Astrocyte (in vitro differentiated cells and primary cell): Measurements from ENCODE around the gene SYNPO2. TPM values are rescaled to one million over a fixed set of nuclear protein-coding genes. Genes with fewer than 3 reads are reported as not detected.

Experiments used
- DNase-seq: peaks from one replicate; pipeline ENCODE4 v3.0.0-alpha.2; 2010; ENCODE audit warnings: low read depth
- FAIRE-seq: peaks from 2 replicates; lab custom pipeline; 2011; peaks lifted over from hg19 to GRCh38; lab: Jason Lieb, UNC
- H2AFZ ChIP-seq: 2 replicates; pipeline ENCODE4 v1.6.0; 2012; ENCODE audit warnings: low read depth, low read length, inconsistent platforms
- H3K27ac ChIP-seq: 2 replicates; pipeline ENCODE4 v1.5.1; 2011; ENCODE audit warnings: low read depth, low read length, inconsistent platforms
- H3K27me3 ChIP-seq: 2 replicates; pipeline ENCODE4 v1.6.0; 2011; ENCODE audit warnings: low read length, inconsistent platforms; ENCODE audit not compliant: insufficient read depth
- H3K36me3 ChIP-seq: 2 replicates; pipeline ENCODE4 v1.5.1; 2011; ENCODE audit warnings: low read length, inconsistent platforms; ENCODE audit not compliant: insufficient read depth
- H3K4me1 ChIP-seq: 2 replicates; pipeline ENCODE4 v1.5.1; 2011; ENCODE audit warnings: low read length, inconsistent platforms; ENCODE audit not compliant: insufficient read depth
- H3K4me2 ChIP-seq: 2 replicates; pipeline ENCODE4 v1.6.0; 2012; ENCODE audit warnings: low read length, inconsistent platforms
- H3K4me3 ChIP-seq: 2 replicates; pipeline ENCODE4 v1.5.1; 2011; ENCODE audit warnings: low read depth, mild to moderate bottlenecking, low read length, inconsistent platforms; ENCODE audit not compliant: insufficient read depth
- H3K79me2 ChIP-seq: 2 replicates; pipeline ENCODE4 v1.6.0; 2012; ENCODE audit warnings: mild to moderate bottlenecking, low read length, inconsistent platforms; ENCODE audit not compliant: insufficient read depth
- H3K9ac ChIP-seq: 2 replicates; pipeline ENCODE4 v1.6.0; 2012; ENCODE audit warnings: mild to moderate bottlenecking, low read length, inconsistent platforms
- H3K9me3 ChIP-seq: 2 replicates; pipeline ENCODE4 v1.5.1; 2012; ENCODE audit warnings: low read depth, mild to moderate bottlenecking, low read length, inconsistent platforms; ENCODE audit not compliant: insufficient read depth
- H4K20me1 ChIP-seq: 2 replicates; pipeline ENCODE4 v1.6.0; 2012; ENCODE audit warnings: low read length, inconsistent platforms; ENCODE audit not compliant: insufficient read depth
- H3K27ac Mint-ChIP-seq: one replicate; pipeline ENCODE4 v1.8.0; 2021; ENCODE audit warnings: mild to moderate bottlenecking, mixed read lengths; ENCODE audit not compliant: unreplicated experiment
- H3K27me3 Mint-ChIP-seq: one replicate; pipeline ENCODE4 v1.8.0; 2021; ENCODE audit warnings: low read depth, mixed read lengths; ENCODE audit not compliant: unreplicated experiment
- H3K36me3 Mint-ChIP-seq: one replicate; pipeline ENCODE4 v1.8.0; 2021; ENCODE audit warnings: low read depth, mixed read lengths; ENCODE audit not compliant: unreplicated experiment
- H3K4me1 Mint-ChIP-seq: one replicate; pipeline ENCODE4 v1.8.0; 2021; ENCODE audit warnings: low read depth, mixed read lengths; ENCODE audit not compliant: unreplicated experiment
- H3K4me3 Mint-ChIP-seq: one replicate; pipeline ENCODE4 v1.8.0; 2021; ENCODE audit warnings: mild to moderate bottlenecking, moderate library complexity, mixed read lengths; ENCODE audit not compliant: unreplicated experiment
- H3K9me3 Mint-ChIP-seq: one replicate; pipeline ENCODE4 v1.8.0; 2021; ENCODE audit warnings: mild to moderate bottlenecking, mixed read lengths; ENCODE audit not compliant: unreplicated experiment
- CTCF ChIP-seq: IDR thresholded peaks from 2 replicates; pipeline ENCODE4 v1.5.1; 2011; ENCODE audit warnings: low read depth, mild to moderate bottlenecking, inconsistent platforms, low read length, moderate library complexity; ENCODE audit not compliant: insufficient read depth
- EZH2 ChIP-seq: IDR thresholded peaks from 2 replicates; pipeline ENCODE4 v1.6.1; 2012; ENCODE audit warnings: mild to moderate bottlenecking, low read length, inconsistent platforms; ENCODE audit not compliant: insufficient read depth
- total RNA-seq: library from RNA; stranded (reverse); gene quantifications from 2 replicates; pipeline ENCODE4 v1.2.1, GENCODE V29; 2021

The SYNPO2 gene
- total RNA-seq, 1 donor from 2014 or later = 4.2 TPM

GRCh38 chr4:118867311-118868067, 21.2 kb upstream of the SYNPO2 start:
- Histone ChIP-seq H3K27me3 (no peaks in the 10 kb centered on the region), H3K9me3 (no peaks in the 10 kb centered on the region), H3K27ac (no peak overlapping the region), H4K20me1 (no peaks in the 10 kb centered on the region), H3K36me3 (no peaks in the 10 kb centered on the region), H3K9ac (no peak overlapping the region), H3K4me2 (no peak overlapping the region), H3K4me3 (no peak overlapping the region), H3K4me1 (no peaks in the 10 kb centered on the region), H3K79me2 (no peaks in the 10 kb centered on the region), H2AFZ (no peak overlapping the region)
- Mint-ChIP-seq H3K36me3 (no peaks in the 10 kb centered on the region), H3K27me3 (no peaks in the 10 kb centered on the region), H3K9me3 (no peaks in the 10 kb centered on the region), H3K4me1 (peaks cover 12% of the 10 kb centered on the region), H3K27ac (no peak overlapping the region), H3K4me3 (no peak overlapping the region)
- FAIRE-seq = no peak
- no peak for DNase-seq
- no peak for TF ChIP-seq CTCF
- no peak for TF ChIP-seq EZH2

- Mint-ChIP-seq H3K27me3 (no peaks in the 10 kb centered on the region), H3K27ac (no peak overlapping the region), H3K4me1 (peaks cover 16% of the 10 kb centered on the region), H3K9me3 (no peaks in the 10 kb centered on the region), H3K4me3 (no peak overlapping the region), H3K36me3 (no peaks in the 10 kb centered on the region)
- Histone ChIP-seq H3K4me2 (no peak overlapping the region), H3K4me3 (no peak overlapping the region), H3K9me3 (no peaks in the 10 kb centered on the region), H3K79me2 (no peaks in the 10 kb centered on the region), H3K4me1 (no peaks in the 10 kb centered on the region), H3K27ac (no peak overlapping the region), H3K27me3 (no peaks in the 10 kb centered on the region), H3K9ac (no peak overlapping the region), H4K20me1 (no peaks in the 10 kb centered on the region), H2AFZ (no peak overlapping the region), H3K36me3 (no peaks in the 10 kb centered on the region)
- no peak for TF ChIP-seq CTCF
- no peak for TF ChIP-seq EZH2
- DNase-seq = peak; percentile 49
- peak; percentile 60 for FAIRE-seq
Measured at GRCh38 chr4:118869808-118870342, 18.8 kb upstream of the SYNPO2 start.

- Histone ChIP-seq H3K79me2 (no peaks in the 10 kb centered on the region), H3K36me3 (no peaks in the 10 kb centered on the region), H3K27ac (no peak overlapping the region), H2AFZ (no peak overlapping the region), H3K4me1 (no peaks in the 10 kb centered on the region), H3K4me3 (no peak overlapping the region), H3K9me3 (no peaks in the 10 kb centered on the region), H4K20me1 (no peaks in the 10 kb centered on the region), H3K27me3 (no peaks in the 10 kb centered on the region), H3K9ac (no peak overlapping the region), H3K4me2 (no peak overlapping the region)
- H3K27ac Mint-ChIP-seq = no peak overlapping the region
- no peaks in the 10 kb centered on the region for H3K36me3 Mint-ChIP-seq
- TF ChIP-seq EZH2 (no peak), CTCF (no peak)
- H3K9me3 Mint-ChIP-seq = no peaks in the 10 kb centered on the region
- peak; percentile 55 for FAIRE-seq
- peaks cover 18% of the 10 kb centered on the region for H3K4me1 Mint-ChIP-seq
- H3K27me3 Mint-ChIP-seq = no peaks in the 10 kb centered on the region
- H3K4me3 Mint-ChIP-seq = no peak overlapping the region
- DNase-seq = no peak
Measured at GRCh38 chr4:118872181-118872580, 16.5 kb upstream of the SYNPO2 start.
